RPMI7951 (cell line): ENCODE results near the gene FKBP14. TPM values are rescaled to one million over a fixed set of nuclear protein-coding genes. Genes with fewer than 3 reads are reported as not detected.
"Not testable (repeated sequence)": the region's sequence is repeated elsewhere in the genome, so short reads cannot be mapped to it uniquely, and the experiment has no call there.

Source experiments
- DNase-seq: peaks from one replicate; pipeline ENCODE4 v3.0.0-alpha.2; 2012; ENCODE audit warnings: low read depth
- total RNA-seq: library from RNA; depleted of rRNA; stranded (reverse); fragments of >200 nt; shearing (Covaris generic); gene quantifications from 2 replicates; pipeline ENCODE4 v1.2.3, GENCODE V29; 2014

Gene FKBP14
- total RNA-seq, 1 experiment from 2014 or later: 38.8 TPM

- DNase-seq: no peak
These were observed 34.6 kb downstream of the FKBP14 start for GRCh38 chr7:29991937-29992336.

- no peak for DNase-seq
These were observed 35.6 kb downstream of the FKBP14 start for GRCh38 chr7:29990931-29991330.

- peak; percentile 61 for DNase-seq
These were observed 37.1 kb downstream of the FKBP14 start, which contains the start of gene SCRN1 for GRCh38 chr7:29989257-29989995. SCRN1 (minus strand) TSS chr7:29989801; CDS start chr7:29969067, 20,734 bp downstream.

- peak; percentile 95 for DNase-seq
These were observed 37.9 kb downstream of the FKBP14 start for GRCh38 chr7:29988424-29989256.

DNA sequence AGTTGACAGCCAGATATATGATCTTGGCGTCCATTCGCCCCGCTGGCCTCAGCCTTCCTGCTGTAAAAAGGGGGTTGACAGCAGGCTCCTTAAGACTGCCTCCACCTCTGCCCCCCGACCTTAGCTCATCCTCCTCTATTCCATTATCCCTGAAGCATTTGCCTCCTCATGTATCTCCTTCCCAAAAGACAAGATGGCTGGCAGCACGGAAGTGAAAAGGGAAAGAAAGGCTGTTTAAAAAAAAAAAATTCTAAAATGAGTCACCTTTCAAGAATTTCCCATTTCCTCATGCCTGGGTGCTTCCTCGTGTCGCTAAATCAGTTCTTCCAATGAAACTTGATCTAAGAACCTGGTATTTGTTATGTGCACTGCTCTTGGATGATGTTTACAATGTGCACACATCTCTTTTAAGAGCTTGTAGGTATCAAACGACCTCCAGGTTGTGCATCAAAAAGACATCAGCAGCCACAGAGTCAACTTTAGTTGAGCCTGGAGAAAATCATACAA, 38.6 kb downstream of the FKBP14 start:
- peak; percentile 93 for DNase-seq

GRCh38 chr7:29987083-29987482, 39.4 kb downstream of the FKBP14 start:
- DNase-seq: peak; percentile 65

- DNase-seq: no peak
These were observed 46.4 kb downstream of the FKBP14 start for GRCh38 chr7:29980151-29980550.

GRCh38 chr7:29977886-29978651, 48.4 kb downstream of the FKBP14 start:
- no peak for DNase-seq

GRCh38 chr7:29976673-29977415, 49.7 kb downstream of the FKBP14 start:
- no peak for DNase-seq

GRCh38 chr7:29976266-29976665, 50.2 kb downstream of the FKBP14 start:
- DNase-seq: no peak

DNA sequence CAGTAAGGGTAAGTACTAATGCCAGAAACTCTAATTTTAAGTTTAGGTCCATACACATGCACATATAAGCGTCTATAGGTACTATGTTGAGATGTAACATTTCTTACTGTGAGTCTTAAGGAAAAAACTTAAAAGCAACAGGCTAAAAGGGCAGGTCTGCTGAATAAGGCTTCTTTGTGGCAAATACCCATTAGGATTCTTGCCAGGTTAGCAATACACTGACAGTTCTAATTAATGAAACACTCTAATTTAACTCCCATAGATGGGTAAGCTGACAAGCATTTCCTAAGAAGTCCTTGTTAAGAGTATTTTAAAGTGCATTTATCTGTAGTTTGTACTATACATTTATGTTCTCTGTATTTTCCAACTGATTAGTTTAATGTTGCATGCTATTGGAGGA, 50.9 kb downstream of the FKBP14 start:
- no peak for DNase-seq

DNA sequence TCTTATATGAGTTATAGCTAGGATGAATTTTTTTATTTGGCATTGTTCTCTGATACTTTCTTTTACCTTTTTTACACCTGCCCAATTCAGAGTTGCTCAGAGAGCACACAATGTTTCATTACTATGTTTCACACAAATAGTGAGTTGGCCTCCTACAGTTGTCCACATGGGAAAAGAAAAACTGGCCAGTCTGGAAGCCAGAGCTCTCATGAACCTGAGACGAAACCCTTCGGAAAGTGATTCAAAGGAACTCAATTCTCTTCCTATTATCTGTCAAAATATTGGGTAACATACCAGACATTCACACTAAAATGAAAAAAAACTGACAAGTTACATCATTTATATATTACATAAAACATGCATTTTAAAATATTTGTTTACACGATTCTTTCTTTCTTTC, 52.2 kb downstream of the FKBP14 start:
- no peak for DNase-seq

DNA sequence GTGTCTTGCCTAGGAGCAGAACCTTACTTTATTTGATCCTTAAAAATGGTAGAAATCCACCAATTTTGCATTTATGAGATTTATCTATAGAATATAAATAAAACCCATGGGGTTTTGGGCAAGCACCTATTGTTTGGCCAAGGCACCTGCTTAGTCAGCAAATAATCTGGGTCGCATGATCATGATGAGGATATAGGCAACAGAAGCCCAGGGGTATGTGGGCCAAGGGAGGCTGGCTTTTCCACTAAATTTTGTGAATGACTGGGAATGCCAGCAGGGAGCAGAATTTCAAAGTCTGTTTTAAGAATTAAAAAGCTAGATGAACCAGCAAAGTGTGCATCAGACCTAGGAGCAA, 54.2 kb downstream of the FKBP14 start:
- no peak for DNase-seq

- DNase-seq: no peak
These were observed 54.8 kb downstream of the FKBP14 start for GRCh38 chr7:29971566-29972314.

- DNase-seq: peak; percentile 31
These were observed 56.3 kb downstream of the FKBP14 start for GRCh38 chr7:29970158-29970557.

- DNase-seq: no peak
These were observed 56.8 kb downstream of the FKBP14 start for GRCh38 chr7:29969738-29970137.

DNA sequence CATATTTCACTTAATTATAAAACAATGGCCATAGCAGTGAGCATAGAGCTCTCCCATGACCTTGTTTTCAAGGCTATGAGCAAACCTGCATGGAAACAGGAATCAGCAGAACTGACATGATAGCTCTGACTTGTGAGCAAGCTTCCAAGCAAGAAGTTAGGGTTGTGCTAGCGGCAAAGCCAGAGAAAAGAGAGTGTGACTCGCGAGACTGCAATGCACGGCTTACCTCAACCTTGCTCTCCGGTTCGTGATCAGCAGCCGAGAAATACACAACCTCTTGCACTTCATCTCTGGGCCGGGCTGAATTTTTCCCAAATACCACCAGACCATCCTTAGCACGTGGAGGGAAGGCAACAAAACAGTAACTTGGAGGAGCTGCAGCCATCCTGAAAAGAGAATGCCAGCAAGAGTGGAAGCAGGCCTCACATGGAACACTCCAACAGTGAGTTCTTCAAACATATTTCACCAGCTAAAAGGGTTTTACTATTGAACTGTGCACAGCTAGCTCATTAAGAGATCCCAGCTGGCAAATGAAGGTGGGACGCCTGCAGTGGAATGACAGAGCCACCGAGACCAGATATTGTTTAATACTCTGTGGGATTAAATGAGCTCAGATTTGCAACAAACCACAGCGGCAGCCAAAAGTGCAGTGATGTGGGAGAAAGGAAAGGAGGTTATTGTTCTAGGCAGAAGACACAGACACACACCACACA, 57.7 kb downstream of the FKBP14 start:
- peak; percentile 84 for DNase-seq

GRCh38 chr7:29965030-29965429, 61.5 kb downstream of the FKBP14 start:
- no peak for DNase-seq

DNA sequence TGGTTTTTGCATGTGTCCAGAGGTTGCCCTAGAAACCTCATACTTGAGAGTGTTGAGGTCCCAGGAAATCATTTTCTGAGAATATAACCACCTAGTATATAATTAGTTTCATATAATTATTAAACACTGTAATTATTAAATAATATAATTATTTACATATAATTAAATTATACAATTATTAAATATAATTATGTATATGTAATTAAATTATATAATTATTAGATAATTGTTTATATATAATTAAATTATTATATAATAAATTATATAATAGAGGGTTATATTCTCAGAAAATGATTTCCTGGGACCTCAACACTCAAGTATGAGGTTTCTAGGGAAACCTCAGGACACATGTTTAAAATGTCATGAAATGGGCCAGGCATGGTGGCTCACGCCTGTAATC, 64.5 kb downstream of the FKBP14 start:
- no peak for DNase-seq

DNA sequence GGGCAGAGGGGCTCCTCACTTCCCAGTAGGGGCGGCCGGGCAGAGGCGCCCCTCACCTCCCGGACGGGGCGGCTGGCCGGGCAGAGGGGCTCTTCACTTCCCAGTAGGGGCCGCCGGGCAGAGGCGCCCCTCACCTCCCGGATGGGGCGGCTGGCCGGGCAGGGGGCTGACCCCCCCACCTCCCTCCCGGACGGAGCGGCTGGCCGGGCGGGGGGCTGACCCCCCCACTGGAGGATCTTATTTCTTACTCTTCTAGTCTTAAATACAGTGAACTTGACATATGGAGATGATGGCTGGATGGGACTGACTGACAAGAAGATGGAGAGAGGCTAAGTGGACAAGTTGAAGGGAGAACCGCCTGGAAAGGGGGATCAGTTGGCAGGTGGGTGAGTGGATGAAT, 64.9 kb downstream of the FKBP14 start:
- DNase-seq: not testable (repeated sequence)
